ENCODE results near the gene RNU1-4.
"Not testable (repeated sequence)": the region's sequence is repeated elsewhere in the genome, so short reads cannot be mapped to it uniquely, and the experiment has no call there.

Gene RNU1-4

GRCh38 chr1:16707130-16708093 lies 32.9 kb upstream of the RNU1-4 start:
- DNase-seq (ENCODE audit: extremely low read depth in 1 of 2, low read depth in 1 of 2), result not testable (repeated sequence)

DNA sequence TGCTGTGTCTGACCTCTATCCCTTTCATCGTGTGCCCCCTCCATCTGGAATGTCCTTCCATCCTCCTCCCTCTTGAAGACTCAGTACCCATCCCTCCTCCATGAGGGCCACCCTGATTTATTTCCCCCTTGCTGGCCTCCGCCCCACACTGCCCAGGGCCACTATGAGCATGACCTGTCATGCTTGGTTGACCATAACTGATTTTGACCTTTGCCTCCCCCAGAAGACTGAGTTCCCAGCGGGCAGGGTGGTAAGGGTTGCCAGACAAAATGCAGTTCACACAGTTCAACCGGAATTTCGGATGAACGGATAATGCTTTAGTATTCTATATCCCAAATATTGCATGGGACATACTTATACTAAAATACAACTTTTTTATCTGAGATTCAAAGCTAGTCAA lies 31.6 kb upstream of the RNU1-4 start:
- not testable (repeated sequence) for DNase-seq (ENCODE audit: extremely low read depth in 1 of 2, low read depth in 1 of 2)

DNA sequence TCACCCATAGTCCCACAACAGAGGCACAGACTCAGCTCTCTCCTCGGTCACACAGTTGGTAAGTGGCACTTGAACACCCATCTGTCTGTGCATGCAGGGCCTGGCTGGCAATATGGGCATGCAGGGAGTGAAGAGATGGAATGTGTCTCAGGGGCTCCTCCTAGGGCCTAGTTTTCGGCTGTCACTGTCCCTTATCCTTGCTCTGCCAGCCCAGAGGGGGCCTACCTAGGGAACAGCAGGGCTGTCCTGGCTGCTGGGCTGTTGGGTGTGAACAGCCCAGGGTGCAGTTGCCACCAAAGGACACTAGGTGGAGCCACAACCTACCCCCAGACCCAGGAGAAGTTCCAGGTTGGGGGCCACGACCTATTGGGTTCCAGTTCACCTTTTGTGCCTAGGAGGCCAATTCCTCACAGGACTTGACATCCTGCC lies 30.6 kb upstream of the RNU1-4 start:
- not testable (repeated sequence) for DNase-seq (ENCODE audit: extremely low read depth in 1 of 2, low read depth in 1 of 2)

GRCh38 chr1:16710618-16711017 lies 29.7 kb upstream of the RNU1-4 start:
- DNase-seq (ENCODE audit: extremely low read depth in 1 of 2, low read depth in 1 of 2), result not testable (repeated sequence)

DNA sequence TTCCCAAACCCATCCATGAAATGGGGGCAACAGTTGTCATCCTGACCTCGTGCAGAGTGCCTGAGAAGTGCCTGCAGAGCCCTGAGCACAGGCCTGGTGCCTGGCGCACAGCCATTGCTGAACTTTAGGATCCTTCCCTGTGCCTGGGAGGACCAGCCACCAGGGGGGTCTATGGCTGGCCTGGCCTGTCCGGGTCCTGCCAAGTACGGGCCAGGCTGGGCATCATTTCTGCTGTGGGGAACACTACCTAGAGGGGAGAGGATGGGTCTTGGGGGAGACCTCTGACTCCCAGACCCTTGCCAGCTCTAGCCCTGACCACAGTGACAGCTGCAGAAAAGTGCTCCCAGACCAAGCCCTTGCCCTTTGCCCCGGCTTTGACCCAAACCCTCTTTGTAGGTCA lies 28.2 kb upstream of the RNU1-4 start:
- DNase-seq (ENCODE audit: extremely low read depth in 1 of 2, low read depth in 1 of 2), result not testable (repeated sequence)

GRCh38 chr1:16712582-16712981 lies 27.7 kb upstream of the RNU1-4 start:
- not testable (repeated sequence) for DNase-seq (ENCODE audit: extremely low read depth in 1 of 2, low read depth in 1 of 2)

- not testable (repeated sequence) for DNase-seq (ENCODE audit: extremely low read depth in 1 of 2, low read depth in 1 of 2)
These were observed 27.3 kb upstream of the RNU1-4 start for GRCh38 chr1:16712984-16713383.

- DNase-seq (ENCODE audit: extremely low read depth in 1 of 2, low read depth in 1 of 2), result not testable (repeated sequence)
These were observed 26.8 kb upstream of the RNU1-4 start for GRCh38 chr1:16713480-16713879.

DNA sequence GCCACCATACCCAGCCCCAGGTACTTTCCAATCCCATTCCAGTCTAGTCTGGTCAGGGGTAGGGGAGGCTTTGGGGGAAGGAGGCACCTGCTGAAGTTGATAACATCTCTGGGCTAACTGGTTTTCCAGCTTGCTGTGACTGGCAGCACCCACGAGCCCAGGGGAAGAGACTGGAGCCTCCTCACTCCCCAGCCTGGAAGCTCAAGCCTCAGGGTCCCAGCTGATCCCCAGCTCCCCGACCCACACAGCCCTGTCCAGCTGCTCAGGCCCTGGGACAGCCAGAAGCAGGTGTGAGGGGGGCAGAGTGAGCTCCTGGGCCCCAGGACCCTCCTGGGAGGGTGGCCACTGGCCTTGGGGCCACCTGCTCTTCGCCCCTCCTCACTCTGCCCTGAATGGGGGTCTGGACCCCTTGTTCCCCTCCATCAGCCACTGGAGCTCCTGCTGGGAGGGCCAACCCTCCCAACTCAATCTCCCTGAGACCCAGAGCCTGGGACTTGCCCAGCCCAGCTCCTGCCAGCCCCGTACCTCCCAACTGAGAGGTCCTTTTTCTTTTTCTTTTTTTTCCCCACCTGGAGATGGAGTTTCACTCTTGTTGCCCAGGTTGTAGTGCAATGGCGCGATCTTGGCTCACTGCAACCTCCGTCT lies 23.5 kb upstream of the RNU1-4 start:
- no peak for DNase-seq (ENCODE audit: extremely low read depth in 1 of 2, low read depth in 1 of 2)

GRCh38 chr1:16717336-16718098 lies 22.8 kb upstream of the RNU1-4 start:
- DNase-seq (ENCODE audit: extremely low read depth in 1 of 2, low read depth in 1 of 2), result no peak

- not testable (repeated sequence) for DNase-seq (ENCODE audit: extremely low read depth in 1 of 2, low read depth in 1 of 2)
These were observed 22.0 kb upstream of the RNU1-4 start for GRCh38 chr1:16718099-16718907.

GRCh38 chr1:16718908-16719533 lies 21.3 kb upstream of the RNU1-4 start:
- no peak for DNase-seq (ENCODE audit: extremely low read depth in 1 of 2, low read depth in 1 of 2)

GRCh38 chr1:16719571-16720350 lies 20.6 kb upstream of the RNU1-4 start:
- DNase-seq (ENCODE audit: extremely low read depth in 1 of 2, low read depth in 1 of 2), result no peak

DNA sequence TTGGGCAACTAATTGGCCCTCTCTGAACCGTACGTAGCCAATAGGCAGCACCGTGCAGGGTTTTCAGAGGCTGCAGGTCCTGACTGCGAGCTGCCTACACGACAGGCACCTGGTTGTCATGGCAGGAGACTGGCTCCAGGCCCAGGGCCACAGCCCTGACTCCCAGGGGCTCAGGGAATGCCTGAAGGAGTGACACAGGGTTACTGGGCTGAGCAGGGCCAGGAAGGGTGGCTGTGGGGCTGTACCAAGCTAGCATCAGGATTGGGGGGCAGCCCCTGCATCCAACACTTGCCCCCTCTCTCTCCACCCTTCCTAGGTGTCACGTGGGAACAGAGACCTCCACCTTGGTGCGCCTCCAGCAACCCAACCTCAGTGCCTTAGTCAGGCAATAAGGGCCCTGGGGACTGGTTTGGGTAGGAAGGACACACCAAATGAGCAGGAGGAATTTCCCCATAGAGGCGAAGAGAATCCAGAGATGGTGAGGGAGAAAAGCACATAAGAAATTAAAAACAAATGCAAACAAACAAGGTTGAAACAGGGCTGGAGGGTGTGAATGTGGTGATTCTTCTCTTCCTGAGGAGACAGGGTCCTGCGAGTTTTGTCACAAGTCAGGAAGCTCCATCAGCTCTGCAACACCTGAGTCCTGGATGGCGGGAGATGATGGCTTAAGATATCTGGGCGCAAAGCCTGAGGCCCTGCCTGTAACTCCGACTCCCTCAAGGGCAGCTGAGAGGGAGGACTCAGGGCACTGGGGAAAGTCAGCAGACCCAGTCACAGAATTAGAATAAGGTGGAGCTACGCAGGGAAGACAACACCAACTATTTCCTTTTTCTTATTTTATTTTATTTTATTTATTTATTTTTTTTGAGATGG lies 19.7 kb upstream of the RNU1-4 start:
- no peak for DNase-seq (ENCODE audit: extremely low read depth in 1 of 2, low read depth in 1 of 2)

GRCh38 chr1:16721871-16722641 lies 18.3 kb upstream of the RNU1-4 start:
- DNase-seq (ENCODE audit: extremely low read depth in 1 of 2, low read depth in 1 of 2), result no peak

GRCh38 chr1:16724718-16725438 lies 15.4 kb upstream of the RNU1-4 start:
- no peak for DNase-seq (ENCODE audit: extremely low read depth in 1 of 2, low read depth in 1 of 2)

Measured in stimulated activated CD8-positive, alpha-beta memory T cell treated with anti-CD3 and anti-CD28 coated beads, Interleukin-7, amount 100 ng/mL, for 48 hours (primary cell).